Stimulated activated CD4-positive, alpha-beta T cell treated with anti-CD3 and anti-CD28 coated beads, Interleukin-4, amount 100 ng/mL, for 1 hour (primary cell): ENCODE results near the gene ENO1.
"Not testable (repeated sequence)": the region's sequence is repeated elsewhere in the genome, so short reads cannot be mapped to it uniquely, and the experiment has no call there.

ENCODE experiments used
- DNase-seq: peaks from one replicate; pipeline ENCODE4 v3.0.0-alpha.2; 2020

Gene ENO1

GRCh38 chr1:8878448-8878697, at the start of gene ENO1:
Gene ENO1, minus strand, starts transcription at chr1:8878686. Its CDS starts 3,778 bp downstream, at chr1:8874908.
- DNase-seq: no peak

- DNase-seq: no peak
Observed at GRCh38 chr1:8926707-8927694, 48.5 kb upstream of the ENO1 start.

DNA sequence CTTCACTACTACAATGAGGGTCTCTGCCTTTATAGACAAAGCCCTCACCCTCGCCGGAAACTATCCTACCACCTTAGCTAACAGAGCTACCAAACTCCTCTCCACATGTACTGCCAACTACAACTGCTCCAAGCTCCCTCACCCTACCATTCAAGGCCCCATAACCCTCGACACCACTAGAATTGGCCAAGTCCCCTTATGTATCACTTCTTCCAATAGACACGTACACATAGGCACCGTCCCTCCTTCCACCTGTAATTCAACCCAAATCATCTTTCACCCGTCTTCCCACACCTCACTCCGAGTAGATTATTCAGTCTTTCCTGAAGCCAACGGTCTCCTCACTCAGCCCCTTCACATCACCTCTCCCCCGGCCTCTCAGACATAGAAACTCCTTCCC, 47.5 kb upstream of the ENO1 start:
- no peak for DNase-seq

GRCh38 chr1:8925406-8925805, 46.9 kb upstream of the ENO1 start:
- DNase-seq: no peak

- DNase-seq: no peak
Observed at GRCh38 chr1:8922962-8923361, 44.5 kb upstream of the ENO1 start.

- DNase-seq: not testable (repeated sequence)
Observed at GRCh38 chr1:8917536-8917935, 39.0 kb upstream of the ENO1 start.

DNA sequence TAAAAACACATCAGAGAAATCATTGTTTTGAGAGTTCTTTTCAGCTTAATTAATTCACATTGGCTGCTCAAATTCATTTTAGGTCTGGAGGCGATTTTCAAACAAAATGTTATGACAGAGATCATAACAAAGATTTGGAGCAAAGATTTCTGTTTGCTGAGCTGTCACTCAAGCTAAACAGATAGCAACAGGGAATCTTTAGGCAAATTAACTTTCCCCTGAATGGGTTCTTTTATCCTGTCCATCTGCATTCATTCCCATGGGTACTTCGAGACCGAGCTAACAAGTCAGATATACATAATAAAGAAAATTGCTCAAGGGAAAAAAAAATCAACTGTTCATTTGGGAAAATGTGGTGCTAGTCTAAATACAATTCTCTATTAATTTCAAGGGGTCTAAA, 37.0 kb upstream of the ENO1 start:
- DNase-seq: no peak

- no peak for DNase-seq
Observed at GRCh38 chr1:8914466-8914865, 36.0 kb upstream of the ENO1 start.

DNA sequence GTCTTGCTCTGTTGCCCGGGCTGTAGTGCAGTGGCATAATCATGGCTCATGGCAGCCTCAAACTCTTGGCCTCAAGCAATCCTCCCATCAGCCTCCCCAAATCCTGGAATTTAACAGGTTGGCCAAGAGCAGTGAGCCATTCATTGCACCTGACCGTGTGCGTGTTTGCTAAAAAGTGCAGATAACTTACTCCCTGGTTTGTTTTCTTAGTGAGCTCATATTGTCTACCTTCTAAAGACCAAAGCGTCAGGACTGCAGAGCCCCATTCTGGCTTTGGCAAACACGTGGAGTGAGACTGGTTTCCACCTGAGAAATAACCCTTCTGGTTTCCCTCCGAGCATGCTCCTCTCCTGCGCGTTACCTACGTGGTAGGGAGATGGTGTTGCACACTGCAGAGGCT, 35.0 kb upstream of the ENO1 start:
- no peak for DNase-seq

- DNase-seq: no peak
Observed at GRCh38 chr1:8911416-8912309, 33.2 kb upstream of the ENO1 start.

DNA sequence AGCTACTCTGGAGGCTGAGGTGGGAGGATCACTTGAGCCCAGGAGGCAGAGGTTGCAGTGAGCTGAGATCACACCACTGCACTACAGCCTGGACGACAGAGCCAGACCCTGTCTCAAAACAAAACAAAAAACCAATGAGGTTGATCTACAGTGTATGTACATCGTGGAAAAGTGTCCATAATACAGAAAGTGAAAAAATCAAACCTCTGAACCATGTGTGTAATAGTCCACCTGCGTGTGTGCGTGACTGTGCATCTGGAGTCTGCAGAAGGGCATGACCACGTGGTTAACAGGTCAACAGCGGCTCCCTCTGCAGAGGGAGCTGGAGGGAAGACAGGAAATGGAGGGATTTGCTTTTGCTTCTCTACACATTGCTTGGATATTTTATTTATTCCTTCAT, 32.4 kb upstream of the ENO1 start:
- no peak for DNase-seq

DNA sequence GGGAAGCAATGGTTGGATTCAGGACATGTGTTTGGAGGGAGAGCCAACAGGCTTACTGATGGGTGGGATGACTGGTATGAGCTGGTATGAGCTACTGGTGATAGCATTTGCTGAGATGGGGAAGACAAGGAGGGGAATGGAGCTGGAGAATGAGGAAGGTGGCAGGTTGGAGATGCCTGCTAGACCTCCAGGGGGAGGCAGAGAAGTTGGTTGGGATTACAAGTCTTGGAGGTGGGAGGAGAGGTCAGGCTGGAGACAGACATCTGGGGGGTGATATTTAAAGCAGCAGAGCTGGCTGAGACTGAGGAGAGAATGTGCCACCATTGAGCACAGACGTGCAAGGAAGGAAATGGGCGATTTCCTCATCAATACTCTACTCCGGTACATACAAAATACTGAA, 31.8 kb upstream of the ENO1 start:
- no peak for DNase-seq

DNA sequence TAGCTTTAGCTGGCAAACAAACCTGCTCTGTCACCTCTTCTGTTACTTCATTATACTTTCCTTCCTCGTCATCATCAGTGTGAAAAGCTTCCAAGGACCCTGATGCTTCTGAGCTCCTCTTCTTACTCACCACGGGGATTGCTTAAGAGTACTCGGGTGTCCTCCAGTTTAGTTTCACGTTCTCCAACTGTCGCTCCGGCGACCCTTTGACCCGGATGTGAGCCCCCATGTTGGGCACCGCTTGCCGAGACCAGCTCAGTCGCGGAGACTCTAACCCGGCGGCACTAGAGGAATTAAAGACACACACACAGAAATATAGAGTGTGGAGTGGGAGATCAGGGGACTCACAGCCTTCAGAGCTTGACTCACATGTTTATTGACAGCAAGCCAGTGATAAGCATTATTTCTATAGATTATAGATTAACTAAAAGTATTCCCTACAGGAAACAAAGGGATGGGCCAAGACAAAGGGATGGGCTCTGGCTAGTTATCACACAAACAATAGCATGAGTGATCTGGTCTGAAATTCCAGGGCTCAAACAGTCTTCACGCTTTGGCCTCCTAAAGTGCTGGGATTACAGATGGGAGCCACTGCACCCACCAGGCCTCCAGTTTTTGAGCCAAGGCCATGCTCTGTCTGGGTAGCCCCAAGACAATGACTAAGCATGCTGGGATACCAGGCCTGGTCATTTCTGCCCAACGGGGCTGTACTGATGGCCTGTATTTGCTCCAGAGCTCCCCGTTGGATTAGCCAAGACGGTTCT, 30.1 kb upstream of the ENO1 start:
- no peak for DNase-seq

DNA sequence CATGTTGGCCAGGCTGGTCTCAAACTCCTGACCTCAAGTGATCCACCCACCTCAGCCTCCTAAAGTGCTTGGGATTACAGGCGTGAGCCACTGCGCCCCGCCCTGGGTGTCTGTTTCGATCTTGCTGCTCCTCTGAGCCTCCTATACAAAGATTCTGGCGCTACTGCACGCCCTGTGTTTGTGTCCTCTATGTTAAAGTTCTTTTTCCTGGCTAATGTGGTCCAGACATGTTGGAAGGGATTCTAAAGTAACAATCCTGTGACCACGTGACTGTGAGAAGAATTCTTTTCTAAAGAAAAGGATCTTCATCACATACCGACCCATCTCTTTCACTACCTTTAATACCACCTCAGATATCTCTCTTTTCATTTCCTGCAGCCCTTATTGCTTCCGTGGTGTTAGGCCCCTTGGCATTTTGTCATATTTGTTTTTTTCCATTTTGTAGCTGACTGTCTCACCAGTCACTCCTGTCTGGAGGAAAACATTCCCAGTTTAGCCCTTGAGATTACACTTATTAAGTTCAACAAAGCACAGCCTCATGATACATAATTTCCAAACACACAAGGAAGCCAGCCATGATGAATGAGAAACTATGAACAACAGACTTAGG, 27.2 kb upstream of the ENO1 start:
- DNase-seq: no peak

- no peak for DNase-seq
Observed at GRCh38 chr1:8903908-8904650, 25.6 kb upstream of the ENO1 start.

DNA sequence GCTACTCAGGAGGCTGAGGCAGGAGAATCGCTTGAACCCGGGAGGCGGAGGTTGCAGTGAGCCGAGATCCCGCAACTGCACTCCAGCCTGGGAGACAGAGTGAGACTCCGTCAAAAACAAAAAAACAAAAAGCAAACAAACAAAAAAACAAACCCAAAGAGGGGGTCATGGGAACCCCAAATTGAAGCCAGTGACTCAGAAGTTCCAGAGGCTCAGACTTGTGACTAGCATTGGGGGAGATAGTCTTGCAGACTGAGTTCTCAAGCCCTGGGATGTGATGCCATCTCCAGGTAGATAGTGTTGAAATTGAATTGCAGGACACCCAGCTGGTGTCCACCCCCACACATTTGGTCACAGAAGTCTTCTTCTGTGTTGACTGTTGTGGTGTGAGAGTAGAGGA, 24.9 kb upstream of the ENO1 start:
- DNase-seq: no peak

GRCh38 chr1:8902765-8903164, 24.3 kb upstream of the ENO1 start:
- DNase-seq: no peak

DNA sequence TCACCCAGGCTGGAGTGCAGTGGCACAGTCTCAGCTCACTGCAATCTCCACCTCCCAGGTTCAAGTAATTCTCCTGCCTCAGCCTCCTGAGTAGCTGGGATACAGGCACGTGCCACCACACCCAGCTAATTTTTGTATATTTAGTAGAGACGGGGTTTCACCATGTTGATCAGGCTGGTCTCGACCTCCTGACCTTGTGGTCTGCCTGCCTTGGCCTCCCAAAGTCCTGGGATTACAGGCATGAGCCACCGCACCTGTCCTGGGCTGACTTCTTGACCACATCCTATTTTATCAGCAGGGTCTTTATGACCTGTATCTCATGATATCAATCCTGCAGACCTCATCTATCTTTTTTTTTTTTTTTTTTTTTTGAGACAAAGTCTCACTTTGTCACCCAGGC, 22.2 kb upstream of the ENO1 start:
- not testable (repeated sequence) for DNase-seq

GRCh38 chr1:8899046-8899445, 20.6 kb upstream of the ENO1 start:
- DNase-seq: no peak

- not testable (repeated sequence) for DNase-seq
Observed at GRCh38 chr1:8898418-8898817, 19.9 kb upstream of the ENO1 start.

DNA sequence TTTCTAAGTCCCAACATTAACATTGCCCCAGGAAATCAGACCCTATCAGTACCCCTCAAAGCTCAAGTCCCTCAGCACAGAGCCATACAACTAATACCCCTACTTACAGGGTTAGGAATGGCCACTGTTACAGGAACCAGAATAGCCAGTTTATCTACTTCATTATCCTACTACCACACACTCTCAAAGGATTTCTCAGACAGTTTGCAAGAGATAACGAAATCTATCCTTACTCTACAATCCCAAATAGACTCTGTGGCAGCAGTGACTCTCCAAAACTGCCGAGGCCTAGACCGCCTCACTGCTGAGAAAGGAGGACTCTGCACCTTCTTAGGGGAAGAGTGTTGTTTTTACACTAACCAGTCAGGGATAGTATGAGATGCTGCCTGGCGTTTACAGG, 19.0 kb upstream of the ENO1 start:
- not testable (repeated sequence) for DNase-seq

GRCh38 chr1:8896775-8897174, 18.3 kb upstream of the ENO1 start:
- not testable (repeated sequence) for DNase-seq
